ENCODE measurements around the gene LRRC23.
A peak's percentile ranks its signal among the peaks of the same experiment; 100 is the strongest.

Gene LRRC23

DNA sequence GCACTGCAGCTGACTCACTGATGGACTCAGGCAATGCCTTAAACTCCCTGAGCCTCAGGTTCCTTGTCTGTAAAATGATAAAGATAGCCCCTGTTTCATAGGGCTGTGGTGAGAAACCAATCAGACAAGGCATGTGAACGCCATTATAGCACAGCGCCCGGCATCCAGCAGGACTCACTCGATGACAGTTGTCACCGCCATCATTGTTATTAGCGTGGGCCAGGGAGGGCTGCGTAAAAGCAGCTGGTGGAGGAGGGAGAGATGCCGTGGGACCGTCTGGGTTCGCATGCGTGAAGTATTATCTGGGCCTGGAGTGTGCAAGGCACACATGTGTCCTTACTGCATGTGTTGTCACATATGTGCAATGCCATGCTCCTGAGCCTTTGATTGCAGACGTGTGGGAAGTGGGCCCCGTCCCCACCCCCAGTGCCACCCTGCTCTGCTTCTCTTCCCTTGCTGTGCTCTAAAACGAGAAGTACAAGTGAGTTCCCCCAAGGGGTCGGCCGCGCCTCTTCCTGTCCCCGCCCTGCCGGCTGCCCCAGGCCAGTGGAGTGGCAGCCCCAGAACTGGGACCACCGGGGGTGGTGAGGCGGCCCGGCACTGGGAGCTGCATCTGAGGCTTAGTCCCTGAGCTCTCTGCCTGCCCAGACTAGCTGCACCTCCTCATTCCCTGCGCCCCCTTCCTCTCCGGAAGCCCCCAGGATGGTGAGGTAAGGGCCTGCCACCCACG, 46.4 kb downstream of the LRRC23 start, which contains the start of gene PTPN6:
TSS of gene PTPN6 (plus strand) at position 546 of the 730 bp plus-strand sequence. CDS start at position 703, 157 bp downstream.
- Histone ChIP-seq H3K9ac (ENCODE audit: low read depth in 1 of 2, low read length in 2 of 2) (peak within 1 kb of the TSS; percentile 53 to 69), H3K27me3 (ENCODE audit: control insufficient read depth in 1 of 2, insufficient read depth in 2 of 2, low read length in 2 of 2) (no peaks in the 10 kb centered on the region), H3K4me1 (ENCODE audit: control insufficient read depth in 1 of 2, insufficient read depth in 2 of 2, low read length in 2 of 2) (peaks cover 36 to 60% of the 10 kb centered on the region in 2 donors), H3K4me3 (ENCODE audit: low read depth in 1 of 2, low read length in 2 of 2) (peak within 1 kb of the TSS; percentile 67 to 74), H3K27ac (ENCODE audit: low read depth, low read length) (peak within 1 kb of the TSS; percentile 65), H3K36me3 (ENCODE audit: control insufficient read depth in 1 of 2, insufficient read depth in 2 of 2, low read length in 2 of 2) (peaks cover 7 to 11% of the 10 kb centered on the region in 2 donors), H3K9me3 (ENCODE audit: control insufficient read depth in 1 of 2, low read length in 2 of 2) (no peaks in the 10 kb centered on the region)

DNA sequence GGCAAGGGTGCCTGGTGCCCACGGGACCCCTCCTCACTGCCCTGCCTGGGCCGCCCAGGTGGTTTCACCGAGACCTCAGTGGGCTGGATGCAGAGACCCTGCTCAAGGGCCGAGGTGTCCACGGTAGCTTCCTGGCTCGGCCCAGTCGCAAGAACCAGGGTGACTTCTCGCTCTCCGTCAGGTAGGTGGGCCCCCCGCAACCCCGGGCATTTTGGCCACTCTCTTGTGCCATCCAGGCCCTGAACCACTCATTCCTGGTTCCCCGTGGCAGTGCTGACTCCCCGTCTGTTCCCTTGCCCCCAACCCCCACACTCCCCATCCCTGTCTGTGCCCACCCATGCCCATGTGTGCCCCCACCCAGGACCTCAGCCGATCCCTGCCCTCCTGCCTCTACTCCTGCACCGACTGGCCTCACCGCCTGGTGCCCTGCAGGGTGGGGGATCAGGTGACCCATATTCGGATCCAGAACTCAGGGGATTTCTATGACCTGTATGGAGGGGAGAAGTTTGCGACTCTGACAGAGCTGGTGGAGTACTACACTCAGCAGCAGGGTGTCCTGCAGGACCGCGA, 47.0 kb downstream of the LRRC23 start:
- no peaks in the 10 kb centered on the region for H3K27me3 ChIP-seq (ENCODE audit: control insufficient read depth in 1 of 2, insufficient read depth in 2 of 2, low read length in 2 of 2)
- H3K9ac ChIP-seq (ENCODE audit: low read depth in 1 of 2, low read length in 2 of 2), result peak overlapping the region; percentile 53 to 69
- peak overlapping the region; percentile 65 for H3K27ac ChIP-seq (ENCODE audit: low read depth, low read length)
- peaks cover 11 to 18% of the 10 kb centered on the region in 2 donors for H3K36me3 ChIP-seq (ENCODE audit: control insufficient read depth in 1 of 2, insufficient read depth in 2 of 2, low read length in 2 of 2)
- H3K4me3 ChIP-seq (ENCODE audit: low read depth in 1 of 2, low read length in 2 of 2), result peak overlapping the region; percentile 67 to 74
- no peaks in the 10 kb centered on the region for H3K9me3 ChIP-seq (ENCODE audit: control insufficient read depth in 1 of 2, low read length in 2 of 2)
- H3K4me1 ChIP-seq (ENCODE audit: control insufficient read depth in 1 of 2, insufficient read depth in 2 of 2, low read length in 2 of 2), result peaks cover 39 to 61% of the 10 kb centered on the region in 2 donors

DNA sequence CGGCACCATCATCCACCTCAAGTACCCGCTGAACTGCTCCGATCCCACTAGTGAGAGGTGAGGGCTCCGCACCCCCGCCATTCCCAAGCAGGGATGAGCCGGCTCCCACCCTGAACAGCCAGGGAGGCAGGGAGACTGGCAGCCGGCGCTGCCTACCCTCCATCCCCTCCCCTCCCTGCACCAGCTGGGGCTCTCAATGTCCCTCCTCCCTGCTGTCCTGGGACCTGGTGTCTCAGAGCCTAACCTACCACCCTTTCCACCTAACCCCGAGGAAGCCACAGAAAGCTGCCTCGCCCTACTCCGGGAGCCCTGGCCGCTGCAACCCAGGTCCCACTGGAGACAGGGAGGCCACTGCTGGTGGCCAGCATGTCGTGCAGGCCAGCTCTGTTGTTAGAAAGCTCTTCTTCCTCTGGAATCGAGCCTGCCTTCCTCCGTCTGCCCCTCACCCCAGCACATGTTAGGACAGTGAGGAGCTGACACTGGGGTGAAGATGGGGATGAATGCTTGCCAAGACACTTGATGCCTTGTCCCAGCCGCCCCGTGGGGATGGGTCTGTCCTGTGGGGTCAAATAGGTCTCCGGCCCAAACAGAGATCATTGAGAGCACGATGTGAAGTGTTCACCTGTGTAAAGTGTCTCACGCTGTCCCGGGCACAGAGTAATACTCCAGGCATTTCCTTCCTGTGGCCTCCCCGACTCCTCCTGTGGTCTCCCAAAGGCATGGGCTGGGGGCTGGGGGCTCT, 47.7 kb downstream of the LRRC23 start:
- Histone ChIP-seq H3K27ac (ENCODE audit: low read depth, low read length) (peak overlapping the region; percentile 65), H3K36me3 (ENCODE audit: control insufficient read depth in 1 of 2, insufficient read depth in 2 of 2, low read length in 2 of 2) (peaks cover 17 to 24% of the 10 kb centered on the region in 2 donors), H3K4me3 (ENCODE audit: low read depth in 1 of 2, low read length in 2 of 2) (peak overlapping the region; percentile 67 to 74), H3K4me1 (ENCODE audit: control insufficient read depth in 1 of 2, insufficient read depth in 2 of 2, low read length in 2 of 2) (peaks cover 39 to 61% of the 10 kb centered on the region in 2 donors), H3K27me3 (ENCODE audit: control insufficient read depth in 1 of 2, insufficient read depth in 2 of 2, low read length in 2 of 2) (no peaks in the 10 kb centered on the region), H3K9me3 (ENCODE audit: control insufficient read depth in 1 of 2, low read length in 2 of 2) (no peaks in the 10 kb centered on the region), H3K9ac (ENCODE audit: low read depth in 1 of 2, low read length in 2 of 2) (peak overlapping the region; percentile 53 to 69)

DNA sequence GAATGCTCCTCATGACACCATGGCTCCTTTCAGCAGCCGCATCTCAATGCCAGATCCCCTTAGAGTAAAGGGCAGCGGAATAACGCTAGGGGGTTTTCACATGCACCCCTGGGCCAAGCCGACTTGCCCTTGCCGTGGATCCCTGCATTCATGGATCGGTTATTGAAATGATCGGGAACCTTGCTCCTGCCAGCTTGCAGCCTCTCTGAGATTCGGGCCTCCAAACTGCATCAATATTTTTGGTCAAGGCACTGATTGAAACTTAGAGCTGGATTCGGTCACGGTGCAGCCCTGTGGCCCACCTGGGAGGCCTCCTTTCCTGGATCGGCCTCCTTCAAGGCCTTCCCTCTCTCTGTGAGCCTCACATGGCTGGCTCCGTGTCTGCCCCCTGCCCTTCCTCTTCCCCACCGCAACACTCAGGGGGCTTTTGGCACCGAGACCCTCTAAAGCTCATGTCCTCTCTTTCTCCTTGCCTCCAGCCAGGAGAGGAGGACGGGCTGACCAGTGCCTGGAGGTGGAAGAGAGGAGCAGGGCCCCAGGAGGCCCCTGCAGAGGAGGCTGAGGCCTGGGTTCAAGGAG, 48.3 kb downstream of the LRRC23 start:
- peaks cover 44 to 66% of the 10 kb centered on the region in 2 donors for H3K4me1 ChIP-seq (ENCODE audit: control insufficient read depth in 1 of 2, insufficient read depth in 2 of 2, low read length in 2 of 2)
- no peaks in the 10 kb centered on the region for H3K27me3 ChIP-seq (ENCODE audit: control insufficient read depth in 1 of 2, insufficient read depth in 2 of 2, low read length in 2 of 2)
- H3K36me3 ChIP-seq (ENCODE audit: control insufficient read depth in 1 of 2, insufficient read depth in 2 of 2, low read length in 2 of 2), result peaks cover 17 to 26% of the 10 kb centered on the region in 2 donors
- peak overlapping the region; percentile 67 to 74 for H3K4me3 ChIP-seq (ENCODE audit: low read depth in 1 of 2, low read length in 2 of 2)
- H3K9me3 ChIP-seq (ENCODE audit: control insufficient read depth in 1 of 2, low read length in 2 of 2), result no peaks in the 10 kb centered on the region
- peak overlapping the region; percentile 46 for H3K27ac ChIP-seq (ENCODE audit: low read depth, low read length)
- peak overlapping the region; percentile 53 to 69 for H3K9ac ChIP-seq (ENCODE audit: low read depth in 1 of 2, low read length in 2 of 2)

DNA sequence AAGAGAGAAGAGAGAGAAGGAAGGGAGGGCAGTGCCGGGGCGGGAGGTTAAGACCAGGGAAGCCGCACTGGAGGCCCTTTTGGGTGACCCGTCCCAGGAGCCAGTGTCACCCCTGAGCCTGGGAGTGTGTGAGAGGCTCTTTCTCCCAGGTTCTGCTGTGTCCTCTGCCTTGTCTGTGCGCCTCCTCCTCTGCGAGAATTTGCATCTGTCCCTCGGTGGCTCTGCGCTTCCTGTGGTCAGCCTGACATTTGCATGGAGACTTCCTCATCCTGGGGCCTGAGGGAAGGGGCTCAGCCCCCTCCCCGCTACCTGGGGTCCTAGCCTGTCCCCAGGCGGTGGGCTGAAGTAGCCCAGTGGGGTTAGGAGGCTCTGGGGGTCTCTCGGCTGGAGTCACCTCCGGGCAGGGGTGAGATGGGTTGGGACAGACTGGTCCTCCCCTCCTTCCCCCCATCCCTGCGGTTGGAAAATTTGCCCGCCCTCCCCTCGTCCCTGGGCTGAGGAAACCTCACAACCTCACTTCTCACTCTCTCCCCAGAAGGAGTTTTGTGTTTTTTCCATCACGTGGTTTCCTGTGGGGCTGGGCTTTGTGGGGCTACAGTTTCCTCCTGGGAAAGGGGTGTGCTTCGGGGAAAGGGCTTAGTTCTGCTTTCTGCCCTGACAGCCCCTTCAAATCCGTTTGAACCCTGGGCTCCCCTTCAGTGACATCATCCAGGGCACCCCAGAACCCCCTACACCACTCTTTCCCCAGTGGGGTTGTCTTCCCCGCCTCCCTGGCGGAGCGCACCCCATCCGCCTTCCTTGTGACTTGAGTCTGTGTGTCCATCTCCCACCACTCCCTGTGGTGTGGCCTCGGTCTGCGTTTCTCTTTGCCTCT, 49.1 kb downstream of the LRRC23 start:
- Histone ChIP-seq H3K27me3 (ENCODE audit: control insufficient read depth in 1 of 2, insufficient read depth in 2 of 2, low read length in 2 of 2) (no peaks in the 10 kb centered on the region), H3K36me3 (ENCODE audit: control insufficient read depth in 1 of 2, insufficient read depth in 2 of 2, low read length in 2 of 2) (peaks cover 17 to 27% of the 10 kb centered on the region in 2 donors), H3K9ac (ENCODE audit: low read depth in 1 of 2, low read length in 2 of 2) (peak overlapping the region; percentile 53 to 69), H3K4me3 (ENCODE audit: low read depth in 1 of 2, low read length in 2 of 2) (peak overlapping the region; percentile 67 to 74), H3K27ac (ENCODE audit: low read depth, low read length) (peak overlapping the region; percentile 67), H3K4me1 (ENCODE audit: control insufficient read depth in 1 of 2, insufficient read depth in 2 of 2, low read length in 2 of 2) (peaks cover 51 to 74% of the 10 kb centered on the region in 2 donors), H3K9me3 (ENCODE audit: control insufficient read depth in 1 of 2, low read length in 2 of 2) (no peaks in the 10 kb centered on the region)

- Histone ChIP-seq H3K9me3 (ENCODE audit: control insufficient read depth in 1 of 2, low read length in 2 of 2) (no peaks in the 10 kb centered on the region), H3K4me1 (ENCODE audit: control insufficient read depth in 1 of 2, insufficient read depth in 2 of 2, low read length in 2 of 2) (peaks cover 47 to 75% of the 10 kb centered on the region in 2 donors), H3K9ac (ENCODE audit: low read depth in 1 of 2, low read length in 2 of 2) (peak overlapping the region in 1 of 2 donors; percentile 39), H3K4me3 (ENCODE audit: low read depth in 1 of 2, low read length in 2 of 2) (peak overlapping the region; percentile 37 to 67), H3K36me3 (ENCODE audit: control insufficient read depth in 1 of 2, insufficient read depth in 2 of 2, low read length in 2 of 2) (peaks cover 17 to 30% of the 10 kb centered on the region in 2 donors), H3K27me3 (ENCODE audit: control insufficient read depth in 1 of 2, insufficient read depth in 2 of 2, low read length in 2 of 2) (no peaks in the 10 kb centered on the region), H3K27ac (ENCODE audit: low read depth, low read length) (peak overlapping the region; percentile 67)
Observed at GRCh38 chr12:6954316-6955107, 49.9 kb downstream of the LRRC23 start.

- Histone ChIP-seq H3K4me1 (ENCODE audit: control insufficient read depth in 1 of 2, insufficient read depth in 2 of 2, low read length in 2 of 2) (peaks cover 47 to 75% of the 10 kb centered on the region in 2 donors), H3K36me3 (ENCODE audit: control insufficient read depth in 1 of 2, insufficient read depth in 2 of 2, low read length in 2 of 2) (peaks cover 17 to 34% of the 10 kb centered on the region in 2 donors), H3K9ac (ENCODE audit: low read depth in 1 of 2, low read length in 2 of 2) (no peak overlapping the region), H3K27ac (ENCODE audit: low read depth, low read length) (no peak overlapping the region), H3K9me3 (ENCODE audit: control insufficient read depth in 1 of 2, low read length in 2 of 2) (no peaks in the 10 kb centered on the region), H3K4me3 (ENCODE audit: low read depth in 1 of 2, low read length in 2 of 2) (no peak overlapping the region), H3K27me3 (ENCODE audit: control insufficient read depth in 1 of 2, insufficient read depth in 2 of 2, low read length in 2 of 2) (no peaks in the 10 kb centered on the region)
Observed at GRCh38 chr12:6955108-6956020, 50.7 kb downstream of the LRRC23 start.

GRCh38 chr12:6956021-6956727, 51.6 kb downstream of the LRRC23 start:
- Histone ChIP-seq H3K27me3 (ENCODE audit: control insufficient read depth in 1 of 2, insufficient read depth in 2 of 2, low read length in 2 of 2) (no peaks in the 10 kb centered on the region), H3K36me3 (ENCODE audit: control insufficient read depth in 1 of 2, insufficient read depth in 2 of 2, low read length in 2 of 2) (peaks cover 17 to 35% of the 10 kb centered on the region in 2 donors), H3K27ac (ENCODE audit: low read depth, low read length) (no peak overlapping the region), H3K4me3 (ENCODE audit: low read depth in 1 of 2, low read length in 2 of 2) (no peak overlapping the region), H3K9ac (ENCODE audit: low read depth in 1 of 2, low read length in 2 of 2) (no peak overlapping the region), H3K4me1 (ENCODE audit: control insufficient read depth in 1 of 2, insufficient read depth in 2 of 2, low read length in 2 of 2) (peaks cover 51 to 76% of the 10 kb centered on the region in 2 donors), H3K9me3 (ENCODE audit: control insufficient read depth in 1 of 2, low read length in 2 of 2) (no peaks in the 10 kb centered on the region)
